H1 (cell line): ENCODE measurements around the gene PITX1. TPM values are rescaled to one million over a fixed set of nuclear protein-coding genes. Genes with fewer than 3 reads are reported as not detected.

Experiments used
- CHD1 ChIP-seq: IDR thresholded peaks from 2 replicates; pipeline ENCODE4 v1.6.1; 2012; ENCODE audit warnings: low read depth, low read length, improper control_type of control experiment
- CHD7 ChIP-seq: fragments of 300-600 bp; sonication (generic); IDR thresholded peaks from 2 replicates; pipeline ENCODE4 v1.7.1; 2012; ENCODE audit warnings: low read length, moderate library complexity, mild to moderate bottlenecking, inconsistent platforms; ENCODE audit not compliant: insufficient replicate concordance
- GABPA ChIP-seq: IDR thresholded peaks from 2 replicates; pipeline ENCODE4 v1.6.1; 2011; ENCODE audit warnings: mild to moderate bottlenecking, low read length, moderate library complexity, borderline replicate concordance; ENCODE audit not compliant: insufficient read depth
- JUND ChIP-seq: IDR thresholded peaks from 2 replicates; pipeline ENCODE4 v1.6.1; 2011; ENCODE audit warnings: mild to moderate bottlenecking, improper control_type of control experiment, low read length
- POU5F1 ChIP-seq: IDR thresholded peaks from 2 replicates; pipeline ENCODE4 v1.6.1; 2011; ENCODE audit warnings: low read depth, mild to moderate bottlenecking, low read length, moderate library complexity
- polyA plus RNA-seq, 7 experiments: library from polyadenylated mRNA; depleted of rRNA in 3 of 7; stranded (reverse) in 5 of 7; unstranded in 2 of 7; fragments of >200 nt in 5 of 7; fragments of 200-250 nt in 2 of 7; gene quantifications; 1 replicate in 5 of 7; 2 replicates in 1 of 7; 4 replicates in 1 of 7; pipeline versions ENCODE4 v1.2.1 to v1.2.3, GENCODE V29; 2011 to 2013; ENCODE audit warnings: missing spikeins in 2 of 7, mixed read lengths in 2 of 7
- total RNA-seq: library from RNA; stranded (reverse); fragmentation: NEBNext Ultra II Directional; extraction: Animal tissue kit (Norgen Biotek cat#: 25700); gene quantifications from 2 replicates; pipeline ENCODE4 v1.2.1, GENCODE V29; 2021

PITX1 gene
- total and polyA plus RNA-seq, 2 of the 8 experiments (the other 6 are each of a cell fraction or from before 2014, with no cell fraction given), result 0.03 TPM; not detected in 1

- TF ChIP-seq GABPA (no peak), CHD1 (no peak), POU5F1 (no peak), CHD7 (no peak), JUND (no peak)
Measured at GRCh38 chr5:135076051-135076491, 42.0 kb upstream of the PITX1 start (continued).
